Measurements from ENCODE around the gene ARHGAP24. TPM values are rescaled to one million over a fixed set of nuclear protein-coding genes. Genes with fewer than 3 reads are reported as not detected.

Gene ARHGAP24
- total and polyA plus RNA-seq, 2 donors from 2014 or later: 78.1 to 94.7 TPM

- intact Hi-C loops (cut with DNase I): no loop called here
- DNase-seq (no peak), FAIRE-seq (no peak)
- TF ChIP-seq, protein P1, sequence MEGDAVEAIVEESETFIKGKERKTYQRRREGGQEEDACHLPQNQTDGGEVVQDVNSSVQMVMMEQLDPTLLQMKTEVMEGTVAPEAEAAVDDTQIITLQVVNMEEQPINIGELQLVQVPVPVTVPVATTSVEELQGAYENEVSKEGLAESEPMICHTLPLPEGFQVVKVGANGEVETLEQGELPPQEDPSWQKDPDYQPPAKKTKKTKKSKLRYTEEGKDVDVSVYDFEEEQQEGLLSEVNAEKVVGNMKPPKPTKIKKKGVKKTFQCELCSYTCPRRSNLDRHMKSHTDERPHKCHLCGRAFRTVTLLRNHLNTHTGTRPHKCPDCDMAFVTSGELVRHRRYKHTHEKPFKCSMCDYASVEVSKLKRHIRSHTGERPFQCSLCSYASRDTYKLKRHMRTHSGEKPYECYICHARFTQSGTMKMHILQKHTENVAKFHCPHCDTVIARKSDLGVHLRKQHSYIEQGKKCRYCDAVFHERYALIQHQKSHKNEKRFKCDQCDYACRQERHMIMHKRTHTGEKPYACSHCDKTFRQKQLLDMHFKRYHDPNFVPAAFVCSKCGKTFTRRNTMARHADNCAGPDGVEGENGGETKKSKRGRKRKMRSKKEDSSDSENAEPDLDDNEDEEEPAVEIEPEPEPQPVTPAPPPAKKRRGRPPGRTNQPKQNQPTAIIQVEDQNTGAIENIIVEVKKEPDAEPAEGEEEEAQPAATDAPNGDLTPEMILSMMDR (IDR thresholded peaks at IDR 0.05; ENCODE audit: borderline replicate concordance, extremely low read depth, insufficient read depth): no peak
- H3K9ac ChIP-seq (ENCODE audit: low read length in 3 of 3): no peak overlapping the region
- no peaks in the 10 kb centered on the region for H3K4me1 ChIP-seq (ENCODE audit: control insufficient read depth in 2 of 3, insufficient read depth in 2 of 3, low read depth in 1 of 3, low read length in 3 of 3)
- no peaks in the 10 kb centered on the region for H3K9me3 ChIP-seq (ENCODE audit: control insufficient read depth in 2 of 3, insufficient read depth in 1 of 3, low read length in 3 of 3)
- no peaks in the 10 kb centered on the region for H3K36me3 ChIP-seq (ENCODE audit: control insufficient read depth in 2 of 3, insufficient read depth in 3 of 3, low read length in 3 of 3)
- H3K4me3 ChIP-seq (ENCODE audit: low read length in 3 of 3): no peak overlapping the region
- H3K27me3 ChIP-seq (ENCODE audit: control insufficient read depth, insufficient read depth, low read length): no peaks in the 10 kb centered on the region
- H3K27ac ChIP-seq (ENCODE audit: low read depth in 2 of 2, low read length in 2 of 2): no peak overlapping the region
Measured at GRCh38 chr4:85430226-85430625, 44.7 kb upstream of the ARHGAP24 start.

- Histone ChIP-seq H3K36me3 (ENCODE audit: control insufficient read depth in 2 of 3, insufficient read depth in 3 of 3, low read length in 3 of 3) (no peaks in the 10 kb centered on the region), H3K27ac (ENCODE audit: low read depth in 2 of 2, low read length in 2 of 2) (no peak overlapping the region), H3K27me3 (ENCODE audit: control insufficient read depth, insufficient read depth, low read length) (no peaks in the 10 kb centered on the region), H3K9me3 (ENCODE audit: control insufficient read depth in 2 of 3, insufficient read depth in 1 of 3, low read length in 3 of 3) (no peaks in the 10 kb centered on the region), H3K4me3 (ENCODE audit: low read length in 3 of 3) (no peak overlapping the region), H3K9ac (ENCODE audit: low read length in 3 of 3) (no peak overlapping the region), H3K4me1 (ENCODE audit: control insufficient read depth in 2 of 3, insufficient read depth in 2 of 3, low read depth in 1 of 3, low read length in 3 of 3) (no peaks in the 10 kb centered on the region)
- intact Hi-C loops (cut with DNase I): no loop called here
- peak in 1 of 5 donors; percentile 24 for DNase-seq
- FAIRE-seq: no peak
- TF ChIP-seq, protein P1 (IDR thresholded peaks at IDR 0.05; ENCODE audit: borderline replicate concordance, extremely low read depth, insufficient read depth): no peak
Measured at GRCh38 chr4:85430697-85431096, 44.3 kb upstream of the ARHGAP24 start.

DNA sequence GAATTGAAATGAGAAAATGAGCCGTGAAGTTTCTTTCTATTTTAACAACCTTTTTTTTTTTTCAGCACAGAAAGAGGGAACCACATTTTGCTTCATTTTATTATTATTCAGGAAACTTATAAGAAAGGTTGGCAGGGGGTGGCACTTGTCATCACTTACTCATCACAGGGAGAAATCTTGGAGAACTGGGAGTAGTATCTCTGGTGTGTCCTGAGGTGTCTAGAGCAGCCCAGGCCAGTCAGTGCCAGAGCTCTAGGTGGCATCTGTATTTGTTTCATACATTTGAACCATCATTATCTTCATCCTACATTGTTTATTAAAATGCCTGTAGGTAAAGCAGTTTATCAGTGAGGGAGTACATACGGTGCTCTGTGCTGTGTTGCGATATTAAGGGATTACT is 43.8 kb upstream of the ARHGAP24 start:
- Histone ChIP-seq H3K9me3 (ENCODE audit: control insufficient read depth in 2 of 3, insufficient read depth in 1 of 3, low read length in 3 of 3) (no peaks in the 10 kb centered on the region), H3K27ac (ENCODE audit: low read depth in 2 of 2, low read length in 2 of 2) (no peak overlapping the region), H3K27me3 (ENCODE audit: control insufficient read depth, insufficient read depth, low read length) (no peaks in the 10 kb centered on the region), H3K4me3 (ENCODE audit: low read length in 3 of 3) (no peak overlapping the region), H3K36me3 (ENCODE audit: control insufficient read depth in 2 of 3, insufficient read depth in 3 of 3, low read length in 3 of 3) (no peaks in the 10 kb centered on the region), H3K9ac (ENCODE audit: low read length in 3 of 3) (no peak overlapping the region), H3K4me1 (ENCODE audit: control insufficient read depth in 2 of 3, insufficient read depth in 2 of 3, low read depth in 1 of 3, low read length in 3 of 3) (no peaks in the 10 kb centered on the region)
- DNase-seq (no peak), FAIRE-seq (no peak)
- intact Hi-C loops (cut with DNase I): no loop called here
- TF ChIP-seq, protein P1 (IDR thresholded peaks at IDR 0.05; ENCODE audit: borderline replicate concordance, extremely low read depth, insufficient read depth): no peak

GRCh38 chr4:85431881-85432485 is 43.0 kb upstream of the ARHGAP24 start:
- no peaks in the 10 kb centered on the region for H3K4me1 ChIP-seq (ENCODE audit: control insufficient read depth in 2 of 3, insufficient read depth in 2 of 3, low read depth in 1 of 3, low read length in 3 of 3)
- intact Hi-C loops (cut with DNase I): no loop called here
- TF ChIP-seq, protein P1 (IDR thresholded peaks at IDR 0.05; ENCODE audit: borderline replicate concordance, extremely low read depth, insufficient read depth): no peak
- H3K27ac ChIP-seq (ENCODE audit: low read depth in 2 of 2, low read length in 2 of 2): no peak overlapping the region
- H3K9me3 ChIP-seq (ENCODE audit: control insufficient read depth in 2 of 3, insufficient read depth in 1 of 3, low read length in 3 of 3): no peaks in the 10 kb centered on the region
- no peak overlapping the region for H3K9ac ChIP-seq (ENCODE audit: low read length in 3 of 3)
- no peaks in the 10 kb centered on the region for H3K36me3 ChIP-seq (ENCODE audit: control insufficient read depth in 2 of 3, insufficient read depth in 3 of 3, low read length in 3 of 3)
- FAIRE-seq (no peak), DNase-seq (no peak)
- no peaks in the 10 kb centered on the region for H3K27me3 ChIP-seq (ENCODE audit: control insufficient read depth, insufficient read depth, low read length)
- H3K4me3 ChIP-seq (ENCODE audit: low read length in 3 of 3): no peak overlapping the region
